HCT116 (cell line): ENCODE measurements around the gene CBLB. TPM values are rescaled to one million over a fixed set of nuclear protein-coding genes. Genes with fewer than 3 reads are reported as not detected.

ENCODE experiments used
- ATAC-seq: fragments of 200-7000 bp; cut with Tn5 transposase; 2 replicates; pipeline ENCODE4 v1.9.1; 2020; ENCODE audit warnings: mild to moderate bottlenecking, moderate library complexity
- BruUV-seq: library from RNA; stranded (reverse); fragments of 400-500 nt; replicated peaks from 2 replicates; lab custom pipeline; 2021; lab: Mats Ljungman, UMichigan
- CTCF ChIA-PET: fragments of 300-600 bp; sonication (Branson Sonifier 250); formaldehyde crosslinking; loops from one replicate; lab custom pipeline; 2021; ENCODE audit warnings: antibody characterized with exemption; lab: Charles Lee
- POLR2A ChIA-PET: fragments of 300-600, 350-600 bp; sonication (Branson Sonifier 250); formaldehyde crosslinking; loops from one replicate; lab custom pipeline; 2021; ENCODE audit warnings: antibody characterized with exemption; lab: Charles Lee
- RAD21 ChIA-PET, 2 experiments: fragments of 300-600 bp; sonication (Branson Sonifier 250); formaldehyde crosslinking; loops; one replicate each; lab custom pipeline; 2023; ENCODE audit warnings: low total read pairs in 2 of 2; ENCODE audit not compliant: uncharacterized antibody in 2 of 2, unreplicated experiment in 2 of 2, low non-redundant PET in 1 of 2; lab: Charles Lee
- DNase-seq: peaks from one replicate; pipeline ENCODE4 v3.0.0-alpha.2; 2010; ENCODE audit warnings: low read depth, low spot score
- H2AFZ ChIP-seq: fragments of 200-600 bp; shearing (Covaris generic), sonication (generic); 2 replicates; pipeline ENCODE4 v1.6.1; 2017; ENCODE audit warnings: low read depth, mixed run types, mixed read lengths, antibody characterized with exemption, low read length; ENCODE audit not compliant: poor library complexity, severe bottlenecking
- H3K27ac ChIP-seq: 2 replicates; pipeline ENCODE4 v1.5.1; 2012; ENCODE audit warnings: low read depth, low read length
- H3K27me3 ChIP-seq: fragments of 200-600 bp; sonication (generic); 2 replicates; pipeline ENCODE4 v1.6.1; 2016; ENCODE audit warnings: mixed run types, low read length, mixed read lengths; ENCODE audit not compliant: insufficient read depth
- H3K36me3 ChIP-seq, 2 experiments: fragments of 200-500 bp in 1 of 2; fragments of 200-600 bp in 1 of 2; sonication (Bioruptor generic) in 1 of 2; sonication (generic) in 1 of 2; 2 replicates each; pipeline versions ENCODE4 v1.5.1 to v1.6.1; 2014 to 2016; ENCODE audit warnings: low read length in 2 of 2, inconsistent platforms in 1 of 2, mixed read lengths in 1 of 2, mixed run types in 1 of 2; ENCODE audit not compliant: insufficient read depth in 2 of 2, control insufficient read depth in 1 of 2
- H3K4me1 ChIP-seq, 2 experiments: fragments of 200-600 bp in 1 of 2; sonication (generic) in 1 of 2; 2 replicates each; pipeline versions ENCODE4 v1.5.1 to v1.6.1; 2012 to 2017; ENCODE audit warnings: low read length in 2 of 2, inconsistent platforms in 1 of 2, mild to moderate bottlenecking in 1 of 2, mixed read lengths in 1 of 2, mixed run types in 1 of 2, moderate library complexity in 1 of 2; ENCODE audit not compliant: insufficient read depth in 2 of 2, control insufficient read depth in 1 of 2
- H3K4me2 ChIP-seq: fragments of 200-600 bp; sonication (generic); 2 replicates; pipeline ENCODE4 v1.6.1; 2017; ENCODE audit warnings: mixed run types, low read length, mixed read lengths
- H3K4me3 ChIP-seq, 2 experiments: fragments of 200-600 bp in 1 of 2; sonication (generic) in 1 of 2; replicated peaks in 1 of 2; 2 replicates each; pipeline ENCODE4 v1.5.1; 2011 to 2016; ENCODE audit warnings: low read length in 2 of 2, control low read depth in 1 of 2, low read depth in 1 of 2, mild to moderate bottlenecking in 1 of 2, mixed read lengths in 1 of 2, mixed run types in 1 of 2
- H3K79me2 ChIP-seq: fragments of 200-600 bp; sonication (generic); 2 replicates; pipeline ENCODE4 v1.6.1; 2017; ENCODE audit warnings: mild to moderate bottlenecking, mixed run types, low read length, moderate library complexity, mixed read lengths; ENCODE audit not compliant: insufficient read depth
- H3K9ac ChIP-seq: fragments of 200-600 bp; sonication (generic); 2 replicates; pipeline ENCODE4 v1.6.1; 2016; ENCODE audit warnings: low read length, mixed read lengths
- H3K9me2 ChIP-seq: fragments of 200-600 bp; sonication (generic), shearing (Covaris generic); 2 replicates; pipeline ENCODE4 v1.6.1; 2017; ENCODE audit warnings: mixed run types, mild to moderate bottlenecking, moderate library complexity; ENCODE audit not compliant: insufficient read depth
- H3K9me3 ChIP-seq, 2 experiments: fragments of 200-500 bp in 1 of 2; fragments of 200-600 bp in 1 of 2; sonication (Bioruptor generic) in 1 of 2; sonication (generic) in 1 of 2; 2 replicates each; pipeline ENCODE4 v1.6.1; 2014 to 2017; ENCODE audit warnings: low read length in 2 of 2, mixed read lengths in 2 of 2, inconsistent platforms in 1 of 2, low read depth in 1 of 2, mild to moderate bottlenecking in 1 of 2, mixed run types in 1 of 2, moderate library complexity in 1 of 2; ENCODE audit not compliant: control insufficient read depth in 1 of 2, insufficient read depth in 1 of 2
- H4K20me1 ChIP-seq: fragments of 200-600 bp; sonication (generic), shearing (Covaris generic); 2 replicates; pipeline ENCODE4 v1.6.1; 2017; ENCODE audit warnings: mixed run types, mild to moderate bottlenecking, moderate library complexity; ENCODE audit not compliant: insufficient read depth
- ATF3 ChIP-seq: IDR thresholded peaks from 2 replicates; pipeline ENCODE4 v1.6.1; 2012
- ELF1 ChIP-seq: IDR thresholded peaks from 2 replicates; pipeline ENCODE4 v1.6.1; 2012; ENCODE audit warnings: low read depth, borderline replicate concordance
- EZH2 ChIP-seq: fragments of 200-600 bp; sonication (generic); IDR thresholded peaks from 2 replicates; pipeline ENCODE4 v1.6.1; 2017; ENCODE audit warnings: antibody characterized with exemption, mixed run types
- EZH2phosphoT487 ChIP-seq: fragments of 200-600 bp; IDR thresholded peaks from 2 replicates; pipeline ENCODE4 v1.6.1; 2018; ENCODE audit warnings: antibody characterized with exemption, borderline replicate concordance
- FOSL1 ChIP-seq: IDR thresholded peaks from 2 replicates; pipeline ENCODE4 v1.6.1; 2012; ENCODE audit warnings: low read depth
- REST ChIP-seq: IDR thresholded peaks from 2 replicates; pipeline ENCODE4 v1.6.1; 2012; ENCODE audit warnings: low read depth
- SP1 ChIP-seq: IDR thresholded peaks from 2 replicates; pipeline ENCODE4 v1.6.1; 2012; ENCODE audit warnings: low read depth
- ZNF274 ChIP-seq: fragments of 200-500 bp; sonication (Bioruptor generic); IDR thresholded peaks from 2 replicates; pipeline ENCODE4 v1.6.1; 2014; ENCODE audit warnings: mild to moderate bottlenecking, low read depth, low read length, inconsistent platforms
- intact Hi-C: fragments of 100-400 bp; cut with micrococcal nuclease; formaldehyde crosslinking; loops from 2 replicates; pipeline ENCODE4 v1.10.0; 2022
- total RNA-seq: library from RNA; stranded (reverse); gene quantifications from one replicate; pipeline ENCODE4 v1.2.1, GENCODE V29; 2021; ENCODE audit not compliant: unreplicated experiment

The CBLB gene
- total RNA-seq, 1 experiment from 2014 or later: 10.4 TPM

GRCh38 chr3:105843994-105844393 is 24.8 kb downstream of the CBLB start:
- H3K27ac ChIP-seq: no peak overlapping the region
- RAD21 ChIA-PET: no interaction called here
- H3K4me3 ChIP-seq: no peak overlapping the region
- DNase-seq (no peak), ATAC-seq (no peak)
- BruUV-seq: no TSS peak
- TF ChIP-seq FOSL1 (no peak), SP1 (no peak), EZH2 (no peak), ELF1 (no peak), REST (no peak), EZH2phosphoT487 (no peak), ATF3 (no peak), ZNF274 (no peak)
- CTCF ChIA-PET: no interaction called here
- H3K9me3 ChIP-seq: no peaks in the 10 kb centered on the region
- H4K20me1 ChIP-seq: no peaks in the 10 kb centered on the region
- H3K9me2 ChIP-seq: no peaks in the 10 kb centered on the region; the same call in 1 of the 2 replicates
- H3K4me1 ChIP-seq: no peaks in the 10 kb centered on the region
- no peak overlapping the region for H3K9ac ChIP-seq
- H3K4me2 ChIP-seq: no peak overlapping the region
- H3K79me2 ChIP-seq: no peaks in the 10 kb centered on the region
- H3K27me3 ChIP-seq: no peaks in the 10 kb centered on the region
- POLR2A ChIA-PET: no interaction called here
- no peak overlapping the region for H2AFZ ChIP-seq
- intact Hi-C loops: no loop called here
- no peaks in the 10 kb centered on the region for H3K36me3 ChIP-seq
